Body of pancreas (tissue), 4 donors: Measurements from ENCODE around the gene SELENOF.

Experiments
- CTCF ChIP-seq, 7 experiments: fragments of 450-650 bp in 4 of 7; fragments of 200-600 bp in 3 of 7; sonication (generic) in 3 of 7; IDR thresholded peaks; one replicate each; pipeline ENCODE4 v1.5.1; 2016 to 2019; ENCODE audit warnings: antibody characterized with exemption in 7 of 7
- POLR2A ChIP-seq, 3 donors: fragments of 450-650 bp; IDR thresholded peaks; one replicate each; pipeline ENCODE4 v1.6.1; 2016; ENCODE audit warnings: antibody characterized with exemption in 3 of 3, mild to moderate bottlenecking in 2 of 3

GRCh38 chr1:86924324-86924960 lies 10.5 kb upstream of the SELENOF start:
- TF ChIP-seq CTCF (IDR thresholded peaks at IDR 0.05), result no peak
- TF ChIP-seq POLR2A (IDR thresholded peaks at IDR 0.05), result no peak
